ENCODE measurements around the gene TP53I13.

TP53I13 gene

GRCh38 chr17:29582772-29583171 is 14.3 kb downstream of the TP53I13 start (continued):
- no peak for TF ChIP-seq KLF17 (tag by site-specific recombination; IDR thresholded peaks at IDR 0.05)
- no peak for TF ChIP-seq ZNF544 (tag by site-specific recombination; IDR thresholded peaks at IDR 0.05)

GRCh38 chr17:29583324-29584248 is 15.1 kb downstream of the TP53I13 start:
- peaks cover 7% of the 10 kb centered on the region; the same call in 1 of the 2 replicates for H3K4me1 ChIP-seq (ENCODE audit: control insufficient read depth, insufficient read depth, low read length)
- H3K36me3 ChIP-seq (ENCODE audit: control insufficient read depth in 2 of 2, insufficient read depth in 1 of 2, low read length in 2 of 2): peaks cover 11 to 67% of the 10 kb centered on the region in 2 experiments; a peak in 2 of 3 replicates
- ChIA-PET CTCF (interaction anchor here (0.5 to 5.9 kb wide), 3 partner anchors 9 to 347 kb away, joined by 3 to 74 read pairs (median 5); partner anchors contain the start of gene ANKRD13B), POLR2A (no interaction called here)
- TF ChIP-seq ZBTB11 (tag by site-specific recombination; conservative IDR thresholded peaks at IDR 0.05; ENCODE audit: low read depth): no peak
- no peak for TF ChIP-seq ZNF133 (tag by site-specific recombination; IDR thresholded peaks at IDR 0.05)
- no peak for TF ChIP-seq ZNF639 (tag by site-specific recombination; IDR thresholded peaks at IDR 0.05)
- no peak for TF ChIP-seq PRDM1 (tag by site-specific recombination; IDR thresholded peaks at IDR 0.05)
- no peak for TF ChIP-seq ZFHX2 (tag by site-specific recombination; conservative IDR thresholded peaks at IDR 0.05)
- no peak for TF ChIP-seq SP7 (tag by site-specific recombination; IDR thresholded peaks at IDR 0.05)
- TF ChIP-seq PBX3 (CRISPR knock-in tag; IDR thresholded peaks at IDR 0.05): no peak
- TF ChIP-seq ZNF791 (tag by site-specific recombination; IDR thresholded peaks at IDR 0.05): no peak
- TF ChIP-seq ZNF658 (tag by site-specific recombination; IDR thresholded peaks at IDR 0.05): no peak
- TF ChIP-seq ZNF169 (tag by site-specific recombination; IDR thresholded peaks at IDR 0.05): no peak
- no peak for TF ChIP-seq PATZ1 (tag by site-specific recombination; IDR thresholded peaks at IDR 0.05)
- no peak for TF ChIP-seq ZNF10 (tag by site-specific recombination; IDR thresholded peaks at IDR 0.05)
- TF ChIP-seq ZNF19 (tag by site-specific recombination; IDR thresholded peaks at IDR 0.05; ENCODE audit: low read depth): no peak
- TF ChIP-seq MZF1 (tag by site-specific recombination; IDR thresholded peaks at IDR 0.05; ENCODE audit: borderline replicate concordance): no peak
- no peak for TF ChIP-seq ZNF426 (tag by site-specific recombination; IDR thresholded peaks at IDR 0.05)
- no peak for TF ChIP-seq ZNF623 (tag by site-specific recombination; IDR thresholded peaks at IDR 0.05)
- H3K27ac ChIP-seq (ENCODE audit: extremely low read depth, low read depth, low read length): no peak overlapping the region
- no peak overlapping the region for H3K4me3 ChIP-seq (ENCODE audit: low read depth, low read length)
- H3K9me3 ChIP-seq (ENCODE audit: control insufficient read depth, insufficient read depth, low read depth, low read length): no peaks in the 10 kb centered on the region

Measured in HEK293 (cell line).